Thoracic aorta (tissue), 2 donors: Measurements from ENCODE around the gene PTPRB. TPM values are rescaled to one million over a fixed set of nuclear protein-coding genes. Genes with fewer than 3 reads are reported as not detected.

ENCODE experiments used
- ATAC-seq: fragments of 150-250 bp; one replicate; pipeline ENCODE4 v1.8.0; 2017; ENCODE audit warnings: low read depth; ENCODE audit not compliant: insufficient number of reproducible peaks, low FRiP score
- DNase-seq: peaks from one replicate; pipeline ENCODE4 v3.0.0-alpha.2; 2020; ENCODE audit warnings: low spot score
- H3K27ac ChIP-seq, 2 donors: fragments of 200-600 bp; sonication (generic); 1 replicate in 1 of 2; 2 replicates in 1 of 2; pipeline ENCODE4 v1.5.1; 2016; ENCODE audit warnings: mild to moderate bottlenecking in 2 of 2, moderate library complexity in 2 of 2
- H3K27me3 ChIP-seq: fragments of 200-600 bp; sonication (generic); replicated peaks from 2 replicates; pipeline ENCODE4 v1.6.0; 2016; ENCODE audit warnings: mild to moderate bottlenecking; ENCODE audit not compliant: insufficient read depth
- H3K36me3 ChIP-seq: fragments of 200-600 bp; sonication (generic); one replicate; pipeline ENCODE4 v1.5.1; 2016
- H3K4me1 ChIP-seq, 2 donors: fragments of 200-600 bp; sonication (generic); 1 replicate in 1 of 2; 2 replicates in 1 of 2; pipeline versions ENCODE4 v1.5.1 to v1.6.0; 2016; ENCODE audit warnings: low read depth in 2 of 2, mild to moderate bottlenecking in 1 of 2; ENCODE audit not compliant: control insufficient read depth in 1 of 2
- H3K4me3 ChIP-seq: fragments of 200-600 bp; sonication (generic); 2 replicates; pipeline ENCODE4 v1.5.1; 2016; ENCODE audit warnings: mild to moderate bottlenecking
- H3K9me3 ChIP-seq: fragments of 200-600 bp; sonication (generic); 2 replicates; pipeline ENCODE4 v1.5.1; 2016
- CTCF ChIP-seq: fragments of 200-600 bp; sonication (generic); IDR thresholded peaks from one replicate; pipeline ENCODE4 v1.5.1; 2019; ENCODE audit warnings: antibody characterized with exemption
- total RNA-seq, 2 donors: library from RNA; depleted of rRNA; stranded (reverse); fragments of >200 nt; gene quantifications; one replicate each; pipeline versions ENCODE4 v1.1.0 to v1.2.3, GENCODE V29; 2016

The PTPRB gene
- total RNA-seq, 2 donors from 2014 or later: 21.9 to 39.0 TPM

GRCh38 chr12:70661466-70662161 lies 24.4 kb upstream of the PTPRB start:
- Histone ChIP-seq H3K27ac (no peak overlapping the region), H3K4me1 (peaks cover 0 to 8% of the 10 kb centered on the region in 2 donors), H3K36me3 (no peaks in the 10 kb centered on the region), H3K4me3 (no peak overlapping the region), H3K9me3 (no peaks in the 10 kb centered on the region), H3K27me3 (no peaks in the 10 kb centered on the region)
- TF ChIP-seq CTCF: no peak
- DNase-seq (no peak), ATAC-seq (no peak)

GRCh38 chr12:70660620-70661219 lies 23.5 kb upstream of the PTPRB start:
- Histone ChIP-seq H3K4me3 (no peak overlapping the region), H3K4me1 (peaks cover 0 to 8% of the 10 kb centered on the region in 2 donors), H3K27me3 (no peaks in the 10 kb centered on the region), H3K9me3 (no peaks in the 10 kb centered on the region), H3K36me3 (no peaks in the 10 kb centered on the region), H3K27ac (no peak overlapping the region)
- TF ChIP-seq CTCF: no peak
- ATAC-seq: no peak
- no peak for DNase-seq

- ATAC-seq (no peak), DNase-seq (no peak)
- no peaks in the 10 kb centered on the region for H3K9me3 ChIP-seq
- H3K27me3 ChIP-seq: no peaks in the 10 kb centered on the region
- TF ChIP-seq CTCF: no peak
- H3K4me1 ChIP-seq: peaks cover 0 to 8% of the 10 kb centered on the region in 2 donors
- H3K36me3 ChIP-seq: no peaks in the 10 kb centered on the region
- H3K27ac ChIP-seq: no peak overlapping the region
- H3K4me3 ChIP-seq: no peak overlapping the region
These were observed 22.9 kb upstream of the PTPRB start for GRCh38 chr12:70660002-70660604.

GRCh38 chr12:70659077-70659606 lies 21.9 kb upstream of the PTPRB start:
- ATAC-seq (no peak), DNase-seq (no peak)
- no peak overlapping the region for H3K4me3 ChIP-seq
- TF ChIP-seq CTCF: no peak
- no peaks in the 10 kb centered on the region for H3K36me3 ChIP-seq
- H3K27ac ChIP-seq: no peak overlapping the region
- H3K9me3 ChIP-seq: no peaks in the 10 kb centered on the region
- no peaks in the 10 kb centered on the region for H3K27me3 ChIP-seq
- peaks cover 0 to 8% of the 10 kb centered on the region in 2 donors for H3K4me1 ChIP-seq

GRCh38 chr12:70657616-70658286 lies 20.5 kb upstream of the PTPRB start:
- no peak for ATAC-seq

More at GRCh38 chr12:70657616-70658286, 20.5 kb upstream of the PTPRB start:
- Histone ChIP-seq H3K27me3 (no peaks in the 10 kb centered on the region), H3K27ac (no peak overlapping the region), H3K4me3 (no peak overlapping the region), H3K36me3 (no peaks in the 10 kb centered on the region), H3K9me3 (no peaks in the 10 kb centered on the region), H3K4me1 (peaks cover 0 to 8% of the 10 kb centered on the region in 2 donors)
- no peak for DNase-seq
- TF ChIP-seq CTCF: no peak
